ENCODE data around the gene UFSP2.
A peak's percentile ranks its signal among the peaks of the same experiment; 100 is the strongest.

UFSP2 gene

DNA sequence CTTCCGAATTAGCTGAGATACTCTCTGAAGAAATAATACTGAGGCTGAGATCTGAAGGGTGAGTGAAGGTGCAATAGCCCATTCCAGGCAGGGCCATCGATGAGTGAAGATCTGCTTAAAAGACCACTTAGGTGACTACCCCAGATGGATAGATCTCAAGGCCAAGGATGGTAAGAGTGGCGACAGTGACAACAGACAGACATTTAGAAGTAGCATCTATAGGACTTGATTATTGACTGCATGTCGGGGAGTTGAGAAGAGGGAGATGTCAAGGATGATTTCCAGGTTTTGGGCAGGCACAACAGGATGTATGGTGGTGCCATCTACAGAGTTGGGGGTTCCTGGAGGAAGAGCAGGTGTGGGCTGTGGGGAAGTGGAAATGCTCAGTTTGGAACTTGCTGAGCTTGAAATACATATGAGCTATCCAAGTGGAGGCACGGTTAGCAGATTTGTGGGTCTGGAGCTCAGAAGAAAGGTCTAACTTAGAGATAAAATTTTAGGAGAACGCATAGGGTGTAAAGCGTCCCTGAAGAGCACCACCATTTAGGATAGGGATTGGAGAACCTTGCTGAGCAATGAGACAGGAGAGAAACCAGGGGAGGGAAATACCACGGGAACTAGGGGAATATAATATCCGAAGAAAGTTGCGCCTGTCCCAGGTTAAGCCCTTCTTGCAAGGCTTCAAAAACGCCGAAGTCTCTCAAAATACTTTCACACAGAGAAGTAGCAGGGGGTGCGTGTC, 688 bp downstream of the UFSP2 start:
- DNase-seq (ENCODE audit: low read depth) = peak; percentile 1

GRCh38 chr4:185421366-185422124, 4.2 kb downstream of the UFSP2 start:
- DNase-seq (ENCODE audit: low read depth) = peak; percentile 71

DNA sequence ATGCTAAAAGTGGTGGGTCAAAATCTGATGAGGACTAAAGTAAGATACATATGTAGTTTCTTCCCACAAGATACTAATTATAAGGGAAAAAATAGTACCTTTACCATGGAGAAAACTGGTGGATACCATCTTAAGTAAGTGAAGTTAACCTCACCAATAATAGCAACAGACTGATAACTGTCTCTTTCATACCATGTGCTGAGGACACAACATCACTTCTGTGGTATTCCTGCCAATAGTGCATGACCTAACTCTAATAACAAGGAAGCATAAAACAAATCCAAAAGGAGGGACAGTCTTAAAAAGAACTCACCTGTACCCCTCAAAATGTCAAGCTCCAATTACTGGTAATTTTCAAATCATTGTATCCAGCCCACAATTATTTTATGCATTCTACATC, 8.8 kb downstream of the UFSP2 start:
- no peak for DNase-seq (ENCODE audit: low read depth)

DNA sequence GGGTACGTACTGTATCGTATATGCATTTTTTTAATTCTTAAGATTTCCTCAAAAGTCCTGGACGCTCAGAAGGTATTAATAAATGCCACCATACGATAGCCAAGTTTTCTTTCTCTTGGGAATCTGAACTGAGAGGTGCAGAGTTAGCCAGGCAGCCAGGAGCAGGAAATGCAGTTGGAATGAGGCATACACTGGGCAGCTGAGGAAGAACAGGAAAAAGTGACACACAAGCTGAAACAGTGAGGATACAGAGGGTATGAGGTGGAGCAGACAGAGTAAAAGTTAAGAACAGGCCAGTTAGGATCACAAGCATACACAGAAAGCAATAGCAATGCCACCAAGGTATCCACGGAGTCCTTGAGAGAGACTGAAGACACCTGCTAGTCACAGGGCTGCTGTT, 13.4 kb downstream of the UFSP2 start:
- DNase-seq (ENCODE audit: low read depth) = no peak

- DNase-seq (ENCODE audit: low read depth) = no peak
Observed at GRCh38 chr4:185411849-185412248, 13.9 kb downstream of the UFSP2 start.

- DNase-seq (ENCODE audit: low read depth) = no peak
Observed at GRCh38 chr4:185408432-185408831, 17.3 kb downstream of the UFSP2 start.

- no peak for DNase-seq (ENCODE audit: low read depth)
Observed at GRCh38 chr4:185405296-185405999, 20.3 kb downstream of the UFSP2 start.

DNA sequence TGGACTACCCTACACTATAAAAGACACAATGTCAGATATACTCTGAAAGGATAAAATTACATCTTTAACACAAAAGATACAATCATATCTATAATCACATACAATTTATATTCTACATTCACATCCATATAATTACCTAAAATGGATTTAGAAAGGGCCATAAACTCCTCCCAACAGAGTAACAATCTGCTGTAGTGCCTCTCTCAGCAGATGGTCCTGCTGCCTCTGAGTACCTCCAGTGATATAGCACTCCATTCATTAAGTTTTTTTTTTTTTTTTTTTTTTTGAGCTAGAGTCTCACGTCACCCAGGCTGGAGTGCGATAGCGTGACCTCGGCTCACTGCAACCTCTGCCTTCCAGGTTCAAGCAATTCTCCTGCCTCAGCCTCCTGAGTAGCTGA, 21.7 kb downstream of the UFSP2 start:
- no peak for DNase-seq (ENCODE audit: low read depth)

DNA sequence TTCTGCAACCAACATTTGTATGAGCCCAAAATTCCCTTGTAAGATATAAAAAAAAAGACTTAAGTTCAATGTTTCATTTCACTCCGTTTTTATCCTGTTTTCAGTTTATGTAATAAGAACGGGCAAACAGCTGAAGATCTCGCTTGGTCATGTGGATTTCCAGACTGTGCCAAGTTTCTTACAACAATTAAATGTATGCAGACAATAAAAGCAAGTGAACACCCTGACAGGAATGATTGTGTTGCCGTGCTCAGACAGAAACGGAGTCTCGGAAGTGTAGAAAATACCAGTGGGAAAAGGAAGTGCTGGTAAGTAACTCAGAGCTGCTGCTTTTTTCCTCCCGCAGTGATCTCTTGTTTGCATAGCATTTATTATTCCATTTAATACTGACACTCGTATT, 26.3 kb downstream of the UFSP2 start:
- DNase-seq (ENCODE audit: low read depth) = no peak

DNA sequence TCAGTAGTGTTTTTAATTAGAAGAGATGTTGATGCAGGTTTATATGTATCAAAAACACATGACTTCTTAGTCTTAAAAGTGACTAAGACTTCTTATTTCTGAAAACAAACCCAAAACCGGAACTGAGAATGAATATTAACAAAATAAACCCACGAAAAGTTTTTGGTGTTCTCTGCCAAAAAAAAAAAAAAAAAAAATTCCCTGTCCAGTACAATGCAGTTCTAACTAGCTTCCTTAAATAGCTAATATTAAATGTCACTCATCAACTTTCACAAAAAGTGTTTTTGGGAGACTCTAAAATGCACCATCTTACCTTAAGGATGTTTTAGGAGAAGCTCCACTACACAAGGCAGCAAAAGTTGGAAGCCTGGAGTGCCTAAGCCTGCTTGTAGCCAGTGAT, 27.1 kb downstream of the UFSP2 start:
- DNase-seq (ENCODE audit: low read depth) = no peak

DNA sequence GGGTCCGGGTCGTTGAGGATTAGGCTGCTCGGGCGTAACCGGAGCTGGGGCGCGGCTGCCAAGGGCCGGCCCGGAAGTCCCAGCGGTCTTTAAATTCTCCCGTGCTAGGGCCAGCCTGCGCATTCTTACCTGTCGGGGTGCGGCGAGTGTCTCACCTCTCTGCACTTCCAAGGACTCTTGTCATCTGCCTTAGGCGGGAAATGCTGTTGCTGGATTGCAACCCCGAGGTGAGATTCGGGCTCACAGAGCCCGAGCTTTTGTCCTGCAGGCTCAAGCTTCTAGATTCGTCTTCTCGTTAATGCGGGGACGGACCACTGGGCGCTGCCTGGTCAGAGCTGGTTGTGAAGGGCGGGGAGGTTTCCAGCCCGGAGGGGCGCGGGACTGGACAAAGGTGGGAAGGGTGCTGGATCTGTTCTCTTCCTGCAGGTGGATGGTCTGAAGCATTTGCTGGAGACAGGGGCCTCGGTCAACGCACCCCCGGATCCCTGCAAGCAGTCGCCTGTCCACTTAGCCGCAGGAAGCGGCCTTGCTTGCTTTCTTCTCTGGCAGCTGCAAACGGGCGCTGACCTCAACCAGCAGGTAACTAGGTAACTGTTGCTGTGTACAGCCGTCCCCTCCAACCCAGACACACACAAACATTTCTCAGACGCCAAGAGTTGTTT, 28.9 kb downstream of the UFSP2 start, which contains the start of gene ANKRD37:
Gene ANKRD37 (plus strand): TSS at position 118 of the 662 bp plus-strand sequence. CDS start 83 bp downstream, at position 201.
- peak; percentile 41 for DNase-seq (ENCODE audit: low read depth)

- peak; percentile 97 for DNase-seq (ENCODE audit: low read depth)
Observed at GRCh38 chr4:185395956-185396723, 29.6 kb downstream of the UFSP2 start.

DNA sequence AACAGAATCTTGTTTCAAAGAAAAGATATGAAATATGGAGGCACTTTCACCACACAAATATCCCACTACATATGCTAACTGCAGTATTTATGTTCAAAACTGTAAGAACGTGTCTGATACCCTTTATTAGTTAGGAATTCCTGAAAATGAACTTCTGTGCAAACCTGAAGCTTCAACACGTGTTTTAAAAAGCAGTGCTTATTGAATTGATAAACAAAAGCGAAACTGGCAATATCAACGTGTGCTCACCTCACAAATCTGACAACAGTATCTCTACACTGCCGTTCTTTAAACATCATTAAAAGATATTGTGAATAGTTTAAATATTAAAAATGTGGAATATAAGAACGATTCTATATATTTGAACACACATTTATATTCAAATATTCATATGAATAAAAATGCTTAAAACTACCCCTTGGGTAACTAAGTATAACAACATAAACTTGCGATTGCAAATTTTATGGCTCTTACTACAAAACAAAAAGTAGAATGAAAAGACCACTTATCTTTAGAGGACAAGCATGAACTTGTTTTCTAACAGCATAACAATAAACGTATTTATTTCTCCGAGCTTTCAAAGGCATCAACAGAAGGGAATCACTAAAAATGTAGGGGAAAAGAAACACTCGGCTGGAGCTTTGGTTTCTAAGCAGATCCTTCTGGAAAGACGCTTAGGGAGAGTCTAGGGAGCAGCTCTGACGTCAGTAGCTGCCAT, 30.4 kb downstream of the UFSP2 start, which contains the start of gene LRP2BP:
Gene LRP2BP (minus strand): TSS at position 687 of the 718 bp plus-strand sequence. CDS start 17,738 bp downstream, outside the sequence.
- no peak for DNase-seq (ENCODE audit: low read depth)

DNA sequence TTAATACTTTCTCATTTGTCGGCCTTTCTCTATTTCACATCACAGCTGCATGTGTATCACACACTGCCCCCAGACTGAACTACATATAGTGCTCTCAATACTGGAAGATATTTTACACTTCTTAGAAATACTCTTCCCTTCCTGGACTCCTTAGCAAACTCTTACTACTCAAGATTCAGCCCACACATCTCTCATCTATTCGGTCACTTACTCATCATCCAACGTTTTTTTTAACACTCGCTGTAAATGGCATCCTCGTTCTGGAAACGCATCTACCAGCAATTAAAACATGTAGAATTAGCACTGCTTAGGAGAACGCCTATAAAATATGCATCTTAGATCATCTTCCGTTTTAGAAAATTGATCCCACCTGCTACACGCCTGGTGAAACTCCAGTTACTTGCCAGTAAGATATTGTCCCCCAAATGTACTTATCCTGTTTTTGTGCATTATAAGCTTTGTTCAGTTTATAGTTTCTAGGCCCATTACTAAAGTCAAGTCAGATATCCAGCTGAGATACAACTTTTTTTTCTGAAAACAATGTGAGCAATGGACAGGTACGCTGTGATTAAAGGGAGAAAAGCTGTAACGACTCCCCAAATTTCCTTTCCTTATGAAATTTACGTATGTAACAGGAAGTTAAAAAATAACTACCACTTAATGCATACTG, 31.1 kb downstream of the UFSP2 start:
- DNase-seq (ENCODE audit: low read depth) = no peak

- DNase-seq (ENCODE audit: low read depth) = no peak
Observed at GRCh38 chr4:185392156-185392555, 33.6 kb downstream of the UFSP2 start.

GRCh38 chr4:185390941-185391340, 34.8 kb downstream of the UFSP2 start:
- DNase-seq (ENCODE audit: low read depth) = no peak

GRCh38 chr4:185387957-185388356, 37.8 kb downstream of the UFSP2 start:
- DNase-seq (ENCODE audit: low read depth) = no peak

DNA sequence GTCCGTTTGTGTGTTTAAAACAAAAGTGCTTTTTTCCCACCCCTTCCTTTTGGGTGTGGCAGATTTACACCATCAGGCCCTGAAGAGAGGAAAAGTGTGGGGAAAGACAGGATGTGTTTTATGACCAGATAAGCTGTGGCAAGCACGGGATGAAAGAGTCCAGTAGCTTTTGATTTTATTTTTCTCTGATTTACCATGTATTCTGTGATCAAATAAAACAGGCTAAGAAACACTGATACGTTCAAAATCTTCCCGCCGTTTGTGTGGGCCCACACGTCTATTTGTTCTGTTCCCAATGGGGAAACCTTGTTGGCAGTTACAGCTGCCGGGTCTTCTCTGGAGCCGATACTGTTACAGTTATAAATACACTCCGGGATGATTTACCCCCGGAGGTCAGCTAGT, 40.8 kb downstream of the UFSP2 start:
- peak; percentile 12 for DNase-seq (ENCODE audit: low read depth)

DNA sequence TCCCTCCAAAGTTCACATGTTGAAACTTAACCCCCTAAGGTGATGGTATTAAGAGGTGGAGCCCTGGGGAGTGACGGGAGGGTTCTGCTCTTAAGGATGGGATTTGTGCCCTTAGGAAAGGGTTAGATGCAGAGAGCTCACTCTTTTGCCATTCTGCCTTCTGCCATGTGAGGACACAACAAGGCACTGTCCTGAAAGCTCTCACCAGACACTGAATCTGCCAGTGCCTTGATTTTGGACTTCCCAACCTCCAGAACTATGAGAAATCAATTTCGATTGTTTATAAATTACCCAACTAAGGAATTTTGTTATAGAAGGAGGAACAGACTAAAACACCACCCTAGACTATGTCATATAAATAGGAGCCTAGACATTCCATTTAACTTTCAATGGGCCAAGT, 41.7 kb downstream of the UFSP2 start:
- no peak for DNase-seq (ENCODE audit: low read depth)

GRCh38 chr4:185383451-185383850, 42.3 kb downstream of the UFSP2 start:
- no peak for DNase-seq (ENCODE audit: low read depth)

Data from iris pigment epithelial cell (primary cell).